COR-L47 (cell line): ENCODE results near the gene XAGE3.

Source experiments
- DNase-seq: peaks from one replicate; lab custom pipeline; 2025; lab: John Stamatoyannopoulos, UW

Gene XAGE3

DNA sequence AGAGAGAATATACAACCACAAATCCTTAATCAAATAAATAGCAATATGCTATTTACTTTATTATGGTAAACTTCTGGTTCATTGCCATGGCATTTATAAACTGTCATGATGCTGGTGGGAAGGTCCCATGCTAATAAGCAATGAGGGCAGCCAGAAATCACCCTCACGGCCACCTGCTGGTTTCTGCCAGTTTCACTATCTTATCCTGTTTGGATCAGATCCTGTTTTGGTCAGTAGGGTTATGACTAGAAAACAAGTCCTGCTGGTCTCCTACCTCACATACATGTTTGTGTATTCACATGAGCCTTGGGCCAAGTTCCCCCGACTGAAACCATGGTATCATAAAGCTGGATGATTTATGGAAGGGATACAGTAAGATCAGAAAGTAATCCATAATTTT, 28.7 kb downstream of the XAGE3 start:
- no peak for DNase-seq

DNA sequence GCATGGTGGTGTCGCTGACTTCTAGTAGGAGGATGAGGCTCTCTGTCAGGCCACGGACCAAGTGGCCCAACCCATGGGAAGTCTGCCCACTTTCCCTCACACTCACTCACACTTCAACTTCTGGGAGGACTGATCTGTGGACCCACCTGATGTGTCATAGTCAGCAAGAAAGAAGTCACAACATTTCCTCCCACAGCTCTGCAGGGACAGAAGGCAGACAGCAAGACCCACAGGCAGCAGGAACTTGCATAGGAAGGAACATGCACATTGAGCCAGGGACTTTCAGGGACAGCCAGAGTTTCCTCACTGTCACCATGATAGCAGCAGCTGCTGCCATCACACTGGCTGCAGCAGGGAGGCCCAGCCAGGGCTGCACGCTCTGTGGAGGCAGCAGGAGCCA, 37.3 kb downstream of the XAGE3 start:
- DNase-seq: no peak

DNA sequence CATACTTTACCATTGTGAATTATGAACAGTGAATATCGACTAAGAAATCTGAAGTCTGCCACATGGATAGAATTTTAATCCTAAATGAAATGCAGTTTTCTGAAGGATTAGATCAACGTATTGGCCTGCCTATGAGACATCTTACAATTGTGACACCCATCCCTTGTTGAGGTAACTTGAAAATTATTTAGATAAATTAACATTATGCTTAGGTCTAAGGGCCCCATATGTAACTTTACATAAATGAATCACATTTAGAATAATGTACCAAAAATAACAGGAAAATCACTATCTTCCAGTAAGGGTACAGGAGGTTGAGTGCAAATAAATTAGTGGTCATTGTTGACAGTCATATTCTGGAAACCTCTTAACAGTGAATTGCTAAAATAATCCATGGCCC, 43.3 kb downstream of the XAGE3 start:
- no peak for DNase-seq

DNA sequence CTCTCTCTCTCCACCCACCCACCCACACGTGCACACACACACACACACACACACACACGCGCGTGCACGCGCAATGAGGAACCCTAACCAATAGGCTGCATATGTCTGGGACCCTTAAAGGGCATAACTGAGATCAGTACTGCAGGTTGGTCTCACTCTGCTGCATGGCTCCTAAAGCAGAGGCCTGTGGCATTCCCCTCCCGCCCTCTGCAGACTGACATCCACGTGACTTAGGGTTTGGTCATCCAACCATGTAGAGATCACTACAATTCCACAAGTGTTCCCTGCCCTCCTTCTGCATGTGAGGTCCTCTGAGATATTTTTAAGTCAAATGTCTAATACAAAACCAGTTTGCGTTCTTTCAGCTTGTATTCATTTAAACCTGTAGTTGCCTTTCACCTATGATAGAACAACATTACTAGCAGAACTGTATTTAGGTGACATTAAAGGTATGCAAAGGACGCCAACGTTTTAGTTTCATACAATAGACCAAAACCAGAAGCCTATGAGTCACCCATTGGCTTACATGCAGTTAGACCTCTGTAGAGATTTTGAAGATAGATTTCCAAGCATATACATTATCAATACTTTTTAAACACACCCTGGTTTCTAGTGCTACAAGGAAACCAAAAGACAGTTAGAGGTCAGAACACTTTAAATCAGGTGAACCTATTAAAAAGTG, 46.7 kb downstream of the XAGE3 start:
- DNase-seq: no peak

DNA sequence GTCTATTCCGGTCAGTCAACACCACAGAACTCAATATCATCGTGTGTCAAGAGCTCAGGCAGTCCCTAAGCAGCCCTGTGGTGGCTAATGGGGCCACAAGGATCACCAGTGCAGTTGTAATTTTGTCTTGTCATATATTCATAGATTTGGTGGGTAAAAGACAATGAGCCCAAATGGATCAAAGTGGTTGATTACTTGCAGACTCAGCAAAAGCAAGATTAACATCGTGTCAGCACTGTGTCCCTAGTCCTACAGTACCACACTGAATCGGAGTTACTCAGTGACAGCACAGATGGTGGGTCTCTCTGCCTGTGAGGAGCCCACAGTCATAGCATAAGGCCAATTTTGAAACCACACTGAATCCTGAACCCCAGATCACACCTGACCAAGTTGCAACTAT, 48.1 kb downstream of the XAGE3 start:
- no peak for DNase-seq
